HG03066 (cell line): ENCODE results near the gene STAT5B.
"Not testable (repeated sequence)": the region's sequence is repeated elsewhere in the genome, so short reads cannot be mapped to it uniquely, and the experiment has no call there.

Source experiments
- ATAC-seq: cut with Tn5 transposase; IDR thresholded peaks from one replicate; pipeline ENCODE4 v1.9.1; 2021; ENCODE audit warnings: low read depth; ENCODE audit not compliant: unreplicated experiment

STAT5B gene

GRCh38 chr17:42307362-42307927, 31.3 kb upstream of the STAT5B start:
- ATAC-seq, result no peak

GRCh38 chr17:42306385-42306667, 30.1 kb upstream of the STAT5B start:
- no peak for ATAC-seq

- ATAC-seq, result no peak
Measured at GRCh38 chr17:42305543-42306384, 29.6 kb upstream of the STAT5B start.

- not testable (repeated sequence) for ATAC-seq
Measured at GRCh38 chr17:42305031-42305330, 28.8 kb upstream of the STAT5B start.

- ATAC-seq, result no peak
Measured at GRCh38 chr17:42304187-42305030, 28.2 kb upstream of the STAT5B start.

GRCh38 chr17:42303694-42304093, 27.5 kb upstream of the STAT5B start:
- no peak for ATAC-seq

GRCh38 chr17:42301022-42301421, 24.8 kb upstream of the STAT5B start:
- no peak for ATAC-seq

- not testable (repeated sequence) for ATAC-seq
Measured at GRCh38 chr17:42299913-42300312, 23.7 kb upstream of the STAT5B start.

- ATAC-seq, result not testable (repeated sequence)
Measured at GRCh38 chr17:42299361-42299760, 23.2 kb upstream of the STAT5B start.

- ATAC-seq, result not testable (repeated sequence)
Measured at GRCh38 chr17:42297775-42298174, 21.6 kb upstream of the STAT5B start.

- no peak for ATAC-seq
Measured at GRCh38 chr17:42296012-42296411, 19.8 kb upstream of the STAT5B start.

- ATAC-seq, result no peak
Measured at GRCh38 chr17:42294469-42295398, 18.5 kb upstream of the STAT5B start.

- ATAC-seq, result no peak
Measured at GRCh38 chr17:42291129-42291528, 14.9 kb upstream of the STAT5B start.

GRCh38 chr17:42290577-42290976, 14.4 kb upstream of the STAT5B start:
- no peak for ATAC-seq

GRCh38 chr17:42289611-42290181, 13.5 kb upstream of the STAT5B start:
- ATAC-seq, result no peak

- peak; percentile 25 for ATAC-seq
Measured at GRCh38 chr17:42288803-42289610, 12.8 kb upstream of the STAT5B start.

GRCh38 chr17:42287977-42288802, 12.0 kb upstream of the STAT5B start, which contains the start of gene STAT5A:
Gene STAT5A (plus strand): TSS chr17:42288498. CDS start chr17:42289412, 914 bp downstream.
- ATAC-seq, result peak; percentile 45

- no peak for ATAC-seq
Measured at GRCh38 chr17:42287305-42287976, 11.2 kb upstream of the STAT5B start.
